CD14-positive monocyte (primary cell): Measurements from ENCODE around the gene SLIT3. TPM values are rescaled to one million over a fixed set of nuclear protein-coding genes. Genes with fewer than 3 reads are reported as not detected.

Source experiments
- DNase-seq, 3 donors: peaks; one replicate each; pipeline ENCODE4 v3.0.0-alpha.2; 2011 to 2022
- H2AFZ ChIP-seq: 2 replicates; pipeline ENCODE4 v1.6.0; 2012; ENCODE audit warnings: mild to moderate bottlenecking, low read depth, low read length, inconsistent platforms; ENCODE audit not compliant: insufficient read depth, poor library complexity, severe bottlenecking
- H3K27ac ChIP-seq, 2 donors: 1 replicate in 1 of 2; 2 replicates in 1 of 2; pipeline ENCODE4 v1.5.1; 2012 to 2013; ENCODE audit warnings: low read length in 2 of 2, control low read depth in 1 of 2, inconsistent platforms in 1 of 2, low read depth in 1 of 2, mild to moderate bottlenecking in 1 of 2
- H3K27me3 ChIP-seq, 2 donors: one replicate each; pipeline versions ENCODE4 v1.6.0 to v1.6.1; 2011 to 2013; ENCODE audit warnings: low read length in 2 of 2; ENCODE audit not compliant: control insufficient read depth in 2 of 2, insufficient read depth in 2 of 2
- H3K36me3 ChIP-seq, 2 donors: replicated peaks in 1 of 2; 1 replicate in 1 of 2; 2 replicates in 1 of 2; pipeline versions ENCODE4 v1.5.1 to v1.6.1; 2012 to 2013; ENCODE audit warnings: low read length in 2 of 2, control low read depth in 1 of 2, inconsistent platforms in 1 of 2, mild to moderate bottlenecking in 1 of 2; ENCODE audit not compliant: insufficient read depth in 2 of 2, control insufficient read depth in 1 of 2
- H3K4me1 ChIP-seq, 2 donors: 1 replicate in 1 of 2; 2 replicates in 1 of 2; pipeline versions ENCODE4 v1.5.1 to v1.6.1; 2012 to 2013; ENCODE audit warnings: low read length in 2 of 2, control low read depth in 1 of 2, inconsistent platforms in 1 of 2, mild to moderate bottlenecking in 1 of 2, moderate library complexity in 1 of 2; ENCODE audit not compliant: insufficient read depth in 2 of 2, control insufficient read depth in 1 of 2
- H3K4me2 ChIP-seq: replicated peaks from 2 replicates; pipeline ENCODE3; 2012; ENCODE audit warnings: low read length, moderate library complexity, mild to moderate bottlenecking; ENCODE audit not compliant: poor library complexity, severe bottlenecking; ENCODE audit errors: extremely low read depth
- H3K4me3 ChIP-seq, 3 experiments: fragments of 200-600 bp in 1 of 3; sonication (generic) in 1 of 3; replicated peaks in 1 of 3; 1 replicate in 2 of 3; 2 replicates in 1 of 3; pipeline ENCODE4 v1.5.1; 2011 to 2013; ENCODE audit warnings: low read length in 3 of 3, mild to moderate bottlenecking in 3 of 3, control low read depth in 2 of 3, low read depth in 2 of 3, inconsistent platforms in 1 of 3, moderate library complexity in 1 of 3
- H3K79me2 ChIP-seq: 2 replicates; pipeline ENCODE4 v1.6.0; 2012; ENCODE audit warnings: mild to moderate bottlenecking, control low read depth, inconsistent platforms, low read length, moderate library complexity; ENCODE audit not compliant: insufficient read depth
- H3K9ac ChIP-seq: 2 replicates; pipeline ENCODE4 v1.6.0; 2017; ENCODE audit warnings: low read length, mild to moderate bottlenecking; ENCODE audit not compliant: insufficient read depth, poor library complexity, severe bottlenecking
- H3K9me3 ChIP-seq, 2 donors: replicated peaks in 1 of 2; 1 replicate in 1 of 2; 2 replicates in 1 of 2; pipeline versions ENCODE4 v1.5.1 to v1.6.1; 2012 to 2013; ENCODE audit warnings: low read length in 2 of 2, control low read depth in 1 of 2; ENCODE audit not compliant: control insufficient read depth in 1 of 2, insufficient read depth in 1 of 2
- H4K20me1 ChIP-seq: 2 replicates; pipeline ENCODE4 v1.6.0; 2012; ENCODE audit warnings: mild to moderate bottlenecking, low read length, control low read depth, moderate library complexity; ENCODE audit not compliant: insufficient read depth
- H3K27ac Mint-ChIP-seq, 7 donors: one replicate each; pipeline ENCODE4 v1.8.0; 2020; ENCODE audit warnings: mild to moderate bottlenecking in 7 of 7, mixed read lengths in 7 of 7, moderate library complexity in 6 of 7, inconsistent platforms in 2 of 7
- H3K27me3 Mint-ChIP-seq, 3 donors: one replicate each; pipeline ENCODE4 v1.8.0; 2021 to 2022; ENCODE audit warnings: low read depth in 3 of 3, mild to moderate bottlenecking in 3 of 3, mixed read lengths in 3 of 3, moderate library complexity in 3 of 3, inconsistent platforms in 1 of 3
- H3K36me3 Mint-ChIP-seq, 2 donors: one replicate each; pipeline ENCODE4 v1.8.0; 2020; ENCODE audit warnings: mixed read lengths in 2 of 2, inconsistent platforms in 1 of 2, mild to moderate bottlenecking in 1 of 2
- H3K4me1 Mint-ChIP-seq: one replicate; pipeline ENCODE4 v1.8.0; 2020; ENCODE audit warnings: mild to moderate bottlenecking, mixed read lengths
- H3K4me3 Mint-ChIP-seq, 2 donors: one replicate each; pipeline ENCODE4 v1.8.0; 2020; ENCODE audit warnings: mild to moderate bottlenecking in 2 of 2, mixed read lengths in 2 of 2, moderate library complexity in 1 of 2
- H3K9me3 Mint-ChIP-seq, 7 donors: one replicate each; pipeline ENCODE4 v1.8.0; 2020 to 2022; ENCODE audit warnings: mixed read lengths in 7 of 7, mild to moderate bottlenecking in 6 of 7, moderate library complexity in 6 of 7, inconsistent platforms in 2 of 7
- WGBS: methylation state at CpG from one replicate; pipeline ENCODE4 v1.1.5; 2013; ENCODE audit warnings: missing lambda C conversion rate; ENCODE audit not compliant: insufficient coverage; 5-methylcytosine and 5-hydroxymethylcytosine counted together
- intact Hi-C, 2 donors: fragments of 100-400 bp; cut with micrococcal nuclease; formaldehyde crosslinking; loops; one replicate each; pipeline versions ENCODE4 v1.15.0 to v1.15.1; 2023
- polyA plus RNA-seq, 3 donors: library from polyadenylated mRNA; depleted of rRNA in 1 of 3; unstranded in 2 of 3; stranded (reverse) in 1 of 3; fragments of 300-500 nt in 2 of 3; fragments of >200 nt in 1 of 3; fragmentation: Illumina TruSeq in 2 of 3; gene quantifications; 1 replicate in 2 of 3; 2 replicates in 1 of 3; pipeline ENCODE4 v1.2.3, GENCODE V29; 2012 to 2021
- TF ChIP-seq, protein P1 (sequence below): fragments of 200-600 bp; IDR thresholded peaks from one replicate; pipeline ENCODE4 v1.8.0; 2022; ENCODE audit warnings: antibody characterized with exemption, mild to moderate bottlenecking

Gene SLIT3
- polyA plus RNA-seq, 3 donors, result not detected

DNA sequence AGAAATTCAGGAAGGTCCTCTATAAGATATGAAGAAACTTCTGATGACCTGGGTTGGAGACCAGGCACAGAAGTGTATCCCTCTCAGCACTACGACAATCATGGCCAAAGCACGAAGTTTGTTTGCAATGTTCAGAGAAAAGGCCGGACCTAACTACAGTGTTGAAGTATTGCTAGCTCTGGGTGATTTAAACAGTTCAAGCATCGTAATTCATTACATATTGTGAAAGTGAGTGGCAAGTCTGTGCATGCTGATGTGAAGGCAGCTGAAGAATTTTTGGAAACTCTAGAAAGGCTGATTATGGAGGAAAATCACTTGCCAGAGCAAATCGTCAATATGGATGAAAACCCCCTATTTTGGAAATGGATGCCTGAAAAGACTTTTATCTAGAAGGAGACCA lies 654.6 kb downstream of the SLIT3 start:
- Mint-ChIP-seq H3K36me3 (no peaks in the 10 kb centered on the region), H3K27ac (no peak overlapping the region), H3K27me3 (peaks cover 0 to 7% (median 1%) of the 10 kb centered on the region in 3 donors), H3K9me3 (peaks cover 0 to 7% (median 2%) of the 10 kb centered on the region in 7 donors), H3K4me3 (no peak overlapping the region), H3K4me1 (no peaks in the 10 kb centered on the region)
- H3K27me3 ChIP-seq, result no peaks in the 10 kb centered on the region
- no peaks in the 10 kb centered on the region for H4K20me1 ChIP-seq
- TF ChIP-seq, protein P1, sequence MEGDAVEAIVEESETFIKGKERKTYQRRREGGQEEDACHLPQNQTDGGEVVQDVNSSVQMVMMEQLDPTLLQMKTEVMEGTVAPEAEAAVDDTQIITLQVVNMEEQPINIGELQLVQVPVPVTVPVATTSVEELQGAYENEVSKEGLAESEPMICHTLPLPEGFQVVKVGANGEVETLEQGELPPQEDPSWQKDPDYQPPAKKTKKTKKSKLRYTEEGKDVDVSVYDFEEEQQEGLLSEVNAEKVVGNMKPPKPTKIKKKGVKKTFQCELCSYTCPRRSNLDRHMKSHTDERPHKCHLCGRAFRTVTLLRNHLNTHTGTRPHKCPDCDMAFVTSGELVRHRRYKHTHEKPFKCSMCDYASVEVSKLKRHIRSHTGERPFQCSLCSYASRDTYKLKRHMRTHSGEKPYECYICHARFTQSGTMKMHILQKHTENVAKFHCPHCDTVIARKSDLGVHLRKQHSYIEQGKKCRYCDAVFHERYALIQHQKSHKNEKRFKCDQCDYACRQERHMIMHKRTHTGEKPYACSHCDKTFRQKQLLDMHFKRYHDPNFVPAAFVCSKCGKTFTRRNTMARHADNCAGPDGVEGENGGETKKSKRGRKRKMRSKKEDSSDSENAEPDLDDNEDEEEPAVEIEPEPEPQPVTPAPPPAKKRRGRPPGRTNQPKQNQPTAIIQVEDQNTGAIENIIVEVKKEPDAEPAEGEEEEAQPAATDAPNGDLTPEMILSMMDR, result no peak
- intact Hi-C loops, result no loop called here
- no peak overlapping the region for H3K9ac ChIP-seq
- no peak overlapping the region for H3K4me3 ChIP-seq
- H2AFZ ChIP-seq, result no peak overlapping the region
- H3K4me2 ChIP-seq, result no peak overlapping the region
- H3K9me3 ChIP-seq, result no peaks in the 10 kb centered on the region
- 84% methylated on average over 3 of the region's 5 CpGs for WGBS
- no peak overlapping the region for H3K27ac ChIP-seq
- H3K36me3 ChIP-seq, result no peaks in the 10 kb centered on the region
- H3K4me1 ChIP-seq, result no peaks in the 10 kb centered on the region
- DNase-seq, result no peak
- H3K79me2 ChIP-seq, result no peaks in the 10 kb centered on the region

DNA sequence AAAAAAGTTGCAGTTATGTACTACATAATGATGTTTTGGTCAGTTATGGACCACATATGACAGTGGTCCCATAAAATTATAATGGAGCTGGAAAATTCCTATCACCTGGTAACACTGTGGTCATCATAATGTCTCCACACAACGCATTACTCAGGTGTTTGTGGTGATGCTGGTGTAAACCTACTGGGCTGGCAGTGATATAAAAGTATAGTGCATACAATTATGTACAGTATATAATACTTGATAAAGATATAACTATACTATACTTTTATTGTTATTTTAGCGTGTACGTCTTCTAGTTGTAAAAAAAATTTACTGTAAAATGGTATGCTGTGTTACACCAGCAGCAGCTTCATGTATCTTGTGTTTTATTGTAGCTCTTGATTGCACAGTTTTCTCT lies 655.7 kb downstream of the SLIT3 start:
- no peak overlapping the region for H3K27ac Mint-ChIP-seq
- Histone ChIP-seq H3K4me2 (no peak overlapping the region), H3K36me3 (no peaks in the 10 kb centered on the region), H3K9ac (no peak overlapping the region), H3K27me3 (no peaks in the 10 kb centered on the region), H3K4me3 (no peak overlapping the region), H4K20me1 (no peaks in the 10 kb centered on the region), H3K27ac (no peak overlapping the region), H2AFZ (no peak overlapping the region), H3K79me2 (no peaks in the 10 kb centered on the region), H3K9me3 (no peaks in the 10 kb centered on the region), H3K4me1 (no peaks in the 10 kb centered on the region)
- H3K4me3 Mint-ChIP-seq, result no peak overlapping the region
- TF ChIP-seq, protein P1, result no peak
- peaks cover 0 to 7% (median 0%) of the 10 kb centered on the region in 3 donors for H3K27me3 Mint-ChIP-seq
- intact Hi-C loops, result no loop called here
- no peaks in the 10 kb centered on the region for H3K36me3 Mint-ChIP-seq
- no CpG with 5 or more reads among the region's 3 CpGs for WGBS
- no peaks in the 10 kb centered on the region for H3K4me1 Mint-ChIP-seq
- DNase-seq, result no peak
- H3K9me3 Mint-ChIP-seq, result peaks cover 0 to 7% (median under 1%) of the 10 kb centered on the region in 7 donors
